Mesothelial cell of epicardium (in vitro differentiated cells): ENCODE data around the gene RIPOR2. TPM values are rescaled to one million over a fixed set of nuclear protein-coding genes. Genes with fewer than 3 reads are reported as not detected.

Source experiments
- DNase-seq, 2 experiments: peaks; one replicate each; pipeline ENCODE4 v3.0.0; 2021; ENCODE audit warnings: low spot score in 2 of 2; ENCODE audit not compliant: unreplicated experiment in 2 of 2
- H3K27ac Mint-ChIP-seq: 2 replicates; pipeline ENCODE4 v1.8.0; 2021; ENCODE audit warnings: mixed read lengths
- H3K27me3 Mint-ChIP-seq: 2 replicates; pipeline ENCODE4 v1.8.0; 2021; ENCODE audit warnings: low read depth, mixed read lengths
- H3K36me3 Mint-ChIP-seq: 2 replicates; pipeline ENCODE4 v1.8.0; 2021; ENCODE audit warnings: mixed read lengths
- H3K4me1 Mint-ChIP-seq: 2 replicates; pipeline ENCODE4 v1.8.0; 2021; ENCODE audit warnings: mixed read lengths
- H3K4me3 Mint-ChIP-seq: 2 replicates; pipeline ENCODE4 v1.8.0; 2021; ENCODE audit warnings: mild to moderate bottlenecking, moderate library complexity, mixed read lengths
- H3K9me3 Mint-ChIP-seq: 2 replicates; pipeline ENCODE4 v1.8.0; 2021; ENCODE audit warnings: mixed read lengths
- CTCF ChIP-seq: fragments of 200-600 bp; sonication (generic); IDR thresholded peaks from one replicate; pipeline ENCODE4 v1.5.0; 2021; ENCODE audit warnings: antibody characterized with exemption; ENCODE audit not compliant: unreplicated experiment
- total RNA-seq: library from RNA; stranded (reverse); gene quantifications from 3 replicates; pipeline ENCODE4 v1.2.1, GENCODE V29; 2021

RIPOR2 gene
- total RNA-seq, 1 donor from 2014 or later: 1.7 TPM

DNA sequence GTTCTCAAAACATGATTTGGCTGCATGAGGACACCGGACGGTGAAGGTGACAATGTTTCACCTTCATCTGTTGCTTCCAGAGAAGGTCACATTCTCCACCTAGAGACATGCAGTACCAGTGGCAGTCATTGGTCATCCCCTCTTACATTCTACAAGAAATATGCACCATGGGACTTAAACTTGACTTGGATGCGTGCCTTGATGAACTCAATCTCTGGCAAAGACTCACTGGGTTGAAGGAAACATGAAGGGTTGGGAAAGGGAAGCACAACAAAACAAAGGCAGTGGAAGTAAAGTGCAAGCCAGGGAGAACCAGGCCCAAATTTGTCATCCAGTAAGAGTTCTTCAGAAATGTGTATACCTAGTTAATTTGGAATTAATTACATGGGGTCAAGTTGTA is 97.7 kb downstream of the RIPOR2 start:
- H3K36me3 Mint-ChIP-seq: no peaks in the 10 kb centered on the region
- no peak overlapping the region for H3K4me3 Mint-ChIP-seq
- no peak for DNase-seq
- no peaks in the 10 kb centered on the region for H3K4me1 Mint-ChIP-seq
- peaks cover 7% of the 10 kb centered on the region for H3K9me3 Mint-ChIP-seq
- TF ChIP-seq CTCF: no peak
- H3K27ac Mint-ChIP-seq: no peak overlapping the region
- no peaks in the 10 kb centered on the region for H3K27me3 Mint-ChIP-seq

GRCh38 chr6:24836109-24836508 is 99.7 kb downstream of the RIPOR2 start:
- no peaks in the 10 kb centered on the region for H3K36me3 Mint-ChIP-seq
- DNase-seq: no peak
- no peak for TF ChIP-seq CTCF
- H3K4me1 Mint-ChIP-seq: peaks cover 9% of the 10 kb centered on the region
- no peak overlapping the region for H3K4me3 Mint-ChIP-seq
- no peak overlapping the region for H3K27ac Mint-ChIP-seq
- H3K9me3 Mint-ChIP-seq: peaks cover 7% of the 10 kb centered on the region
- no peaks in the 10 kb centered on the region for H3K27me3 Mint-ChIP-seq

GRCh38 chr6:24833711-24834386 is 101.9 kb downstream of the RIPOR2 start:
- peaks cover 7% of the 10 kb centered on the region for H3K9me3 Mint-ChIP-seq
- no peak overlapping the region for H3K4me3 Mint-ChIP-seq
- TF ChIP-seq CTCF: no peak
- no peak for DNase-seq
- no peak overlapping the region for H3K27ac Mint-ChIP-seq
- H3K4me1 Mint-ChIP-seq: peaks cover 13% of the 10 kb centered on the region
- H3K36me3 Mint-ChIP-seq: no peaks in the 10 kb centered on the region
- no peaks in the 10 kb centered on the region for H3K27me3 Mint-ChIP-seq

DNA sequence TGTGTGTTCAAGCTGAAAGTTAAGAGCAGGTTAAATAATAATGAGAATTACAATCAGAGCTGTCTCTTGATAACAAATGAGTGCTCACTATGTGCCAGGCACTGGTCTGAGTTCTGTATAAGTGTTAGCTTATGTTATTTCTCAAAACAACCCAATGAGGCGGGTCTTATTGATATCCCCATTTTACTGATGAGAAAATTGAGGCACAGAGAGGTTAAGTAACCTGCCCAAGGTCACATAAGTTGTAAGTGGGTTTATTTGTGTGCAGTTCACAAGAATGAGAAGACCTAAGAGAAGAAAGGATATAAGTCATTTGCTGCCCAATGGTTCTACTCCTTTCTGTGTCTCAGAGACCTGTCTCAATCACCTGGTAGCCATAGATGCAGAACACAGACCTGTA is 103.0 kb downstream of the RIPOR2 start:
- no peak for DNase-seq
- Mint-ChIP-seq H3K4me3 (no peak overlapping the region), H3K9me3 (peaks cover 7% of the 10 kb centered on the region), H3K27me3 (no peaks in the 10 kb centered on the region), H3K27ac (no peak overlapping the region), H3K36me3 (no peaks in the 10 kb centered on the region), H3K4me1 (peaks cover 13% of the 10 kb centered on the region)
- TF ChIP-seq CTCF: no peak

GRCh38 chr6:24831771-24832716 is 103.7 kb downstream of the RIPOR2 start:
- Mint-ChIP-seq H3K9me3 (peaks cover 7% of the 10 kb centered on the region), H3K27me3 (no peaks in the 10 kb centered on the region), H3K27ac (no peak overlapping the region), H3K4me3 (no peak overlapping the region), H3K4me1 (peaks cover 13% of the 10 kb centered on the region), H3K36me3 (no peaks in the 10 kb centered on the region)
- DNase-seq: no peak
- TF ChIP-seq CTCF: no peak
